Fibroblast of villous mesenchyme (primary cell): Measurements from ENCODE around the gene TAX1BP3. TPM values are rescaled to one million over a fixed set of nuclear protein-coding genes. Genes with fewer than 3 reads are reported as not detected.

ENCODE experiments used
- total RNA-seq: library from RNA; depleted of rRNA; stranded (reverse); fragments of >200 nt; gene quantifications from 2 replicates; pipeline ENCODE4 v1.2.3, GENCODE V29; 2012

TAX1BP3 gene
- total RNA-seq, 1 donor = 228 TPM

Other genes with a start within 250 kb of the TAX1BP3 start
- gene OR1E2, start 234.7 kb downstream of the TAX1BP3 start, total RNA-seq = not detected in 2 replicates
- gene SPATA22, start 196.8 kb downstream of the TAX1BP3 start, total RNA-seq = 1.3 and 3.5 TPM in 2 replicates
- under 0.01 TPM in 2 replicates for gene ASPA, start 192.6 kb downstream of the TAX1BP3 start, total RNA-seq
- 0.43 and 1.3 TPM in 2 replicates for gene TRPV3, start 110.8 kb downstream of the TAX1BP3 start, total RNA-seq
- gene TRPV1, start 59.2 kb downstream of the TAX1BP3 start, total RNA-seq = 2.2 and 2.9 TPM in 2 replicates
- gene SHPK, start 32.3 kb downstream of the TAX1BP3 start, total RNA-seq = 8.6 and 11.6 TPM in 2 replicates
- gene CTNS, start 31.8 kb downstream of the TAX1BP3 start, total RNA-seq = 25.9 and 31.6 TPM in 2 replicates
- 12.6 and 16.4 TPM in 2 replicates for gene EMC6, start 234 bp upstream of the TAX1BP3 start, total RNA-seq
- 0.32 and 2.2 TPM in 2 replicates for gene P2RX5, start 27.6 kb upstream of the TAX1BP3 start, total RNA-seq
- 5.5 and 6.9 TPM in 2 replicates for gene HASPIN, start 55.3 kb upstream of the TAX1BP3 start, total RNA-seq
- 20.6 and 37.1 TPM in 2 replicates for gene ITGAE, start 132.6 kb upstream of the TAX1BP3 start, total RNA-seq
- 17.7 and 26.3 TPM in 2 replicates for gene NCBP3, start 177.7 kb upstream of the TAX1BP3 start, total RNA-seq
- 2.2 and 3.9 TPM in 2 replicates for gene CAMKK1, start 224.5 kb upstream of the TAX1BP3 start, total RNA-seq
- 1.3 and 2.3 TPM in 2 replicates for gene P2RX1, start 247.9 kb upstream of the TAX1BP3 start, total RNA-seq